GM12878 (cell line): ENCODE data around the gene ERCC2.

Experiments
- CBFB ChIP-seq: IDR thresholded peaks from 2 replicates; pipeline ENCODE4 v1.6.1; 2016; ENCODE audit warnings: antibody characterized with exemption, low read depth
- EP300 ChIP-seq, 2 experiments: fragments of 150-350 bp in 1 of 2; IDR thresholded peaks; 2 replicates each; pipeline ENCODE4 v1.6.1; 2011 to 2012; ENCODE audit warnings: low read depth in 2 of 2, low read length in 2 of 2, borderline replicate concordance in 1 of 2, improper control_type of control experiment in 1 of 2, inconsistent platforms in 1 of 2; ENCODE audit not compliant: control insufficient read depth in 1 of 2
- NFIC ChIP-seq: IDR thresholded peaks from 2 replicates; pipeline ENCODE4 v1.6.1; 2012; ENCODE audit warnings: low read depth, mild to moderate bottlenecking, inconsistent platforms, low read length, moderate library complexity
- RAD21 ChIP-seq: IDR thresholded peaks from 2 replicates; pipeline ENCODE4 v1.6.1; 2011; ENCODE audit warnings: mild to moderate bottlenecking, low read depth, low read length, moderate library complexity; ENCODE audit not compliant: insufficient read depth
- TF ChIP-seq, protein P1 (sequence below): fragments of 450-650 bp; IDR thresholded peaks from 2 replicates; pipeline ENCODE4 v1.6.1; 2017; ENCODE audit warnings: antibody characterized with exemption, mild to moderate bottlenecking, moderate library complexity
- TF ChIP-seq, protein P2 (sequence below), 3 experiments: IDR thresholded peaks in 2 of 3; conservative IDR thresholded peaks in 1 of 3; 2 replicates each; pipeline ENCODE4 v1.5.1; 2011; ENCODE audit warnings: low read depth in 3 of 3, low read length in 3 of 3, mild to moderate bottlenecking in 3 of 3, control low read depth in 2 of 3, moderate library complexity in 2 of 3, inconsistent platforms in 1 of 3, mixed read lengths in 1 of 3; ENCODE audit not compliant: control insufficient read depth in 2 of 3, insufficient read depth in 1 of 3; ENCODE audit errors: extremely low read depth in 1 of 3

DNA sequence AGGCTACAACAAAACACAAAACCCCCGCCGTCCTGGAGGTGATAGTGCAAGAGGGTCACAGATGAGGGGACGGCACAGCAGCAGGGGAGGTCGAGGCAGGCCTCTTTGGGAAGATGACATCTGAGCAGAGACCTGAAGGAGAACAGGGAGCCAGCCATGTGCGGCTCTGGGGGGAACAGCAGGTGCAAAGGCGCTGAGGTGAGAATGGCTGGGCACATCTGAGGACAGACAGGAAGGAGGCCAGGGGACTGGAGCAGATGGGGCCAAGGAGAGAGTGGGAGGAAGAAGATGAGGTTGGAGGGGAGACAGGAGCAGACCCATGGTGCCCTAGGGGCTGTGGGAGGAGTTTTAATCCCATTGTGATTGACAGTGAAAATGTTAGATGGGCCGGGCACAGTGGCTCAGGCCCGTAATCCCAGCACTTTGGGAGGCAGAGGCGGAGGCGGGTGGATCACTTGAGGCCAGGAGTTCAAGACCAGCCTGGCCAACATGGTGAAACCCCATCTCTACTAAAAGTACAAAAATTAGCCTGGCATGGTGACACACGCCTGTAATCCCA, 45.9 kb downstream of the ERCC2 start:
- TF ChIP-seq CBFB (no peak), EP300 (IDR thresholded peaks at IDR 0.05; ENCODE audit: borderline replicate concordance in 1 of 2, control insufficient read depth in 1 of 2, low read depth in 2 of 2, low read length in 2 of 2) (no peak), NFIC (no peak), RAD21 (no peak)
- TF ChIP-seq, protein P1, sequence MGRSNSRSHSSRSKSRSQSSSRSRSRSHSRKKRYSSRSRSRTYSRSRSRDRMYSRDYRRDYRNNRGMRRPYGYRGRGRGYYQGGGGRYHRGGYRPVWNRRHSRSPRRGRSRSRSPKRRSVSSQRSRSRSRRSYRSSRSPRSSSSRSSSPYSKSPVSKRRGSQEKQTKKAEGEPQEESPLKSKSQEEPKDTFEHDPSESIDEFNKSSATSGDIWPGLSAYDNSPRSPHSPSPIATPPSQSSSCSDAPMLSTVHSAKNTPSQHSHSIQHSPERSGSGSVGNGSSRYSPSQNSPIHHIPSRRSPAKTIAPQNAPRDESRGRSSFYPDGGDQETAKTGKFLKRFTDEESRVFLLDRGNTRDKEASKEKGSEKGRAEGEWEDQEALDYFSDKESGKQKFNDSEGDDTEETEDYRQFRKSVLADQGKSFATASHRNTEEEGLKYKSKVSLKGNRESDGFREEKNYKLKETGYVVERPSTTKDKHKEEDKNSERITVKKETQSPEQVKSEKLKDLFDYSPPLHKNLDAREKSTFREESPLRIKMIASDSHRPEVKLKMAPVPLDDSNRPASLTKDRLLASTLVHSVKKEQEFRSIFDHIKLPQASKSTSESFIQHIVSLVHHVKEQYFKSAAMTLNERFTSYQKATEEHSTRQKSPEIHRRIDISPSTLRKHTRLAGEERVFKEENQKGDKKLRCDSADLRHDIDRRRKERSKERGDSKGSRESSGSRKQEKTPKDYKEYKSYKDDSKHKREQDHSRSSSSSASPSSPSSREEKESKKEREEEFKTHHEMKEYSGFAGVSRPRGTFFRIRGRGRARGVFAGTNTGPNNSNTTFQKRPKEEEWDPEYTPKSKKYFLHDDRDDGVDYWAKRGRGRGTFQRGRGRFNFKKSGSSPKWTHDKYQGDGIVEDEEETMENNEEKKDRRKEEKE = no peak
- TF ChIP-seq, protein P2, sequence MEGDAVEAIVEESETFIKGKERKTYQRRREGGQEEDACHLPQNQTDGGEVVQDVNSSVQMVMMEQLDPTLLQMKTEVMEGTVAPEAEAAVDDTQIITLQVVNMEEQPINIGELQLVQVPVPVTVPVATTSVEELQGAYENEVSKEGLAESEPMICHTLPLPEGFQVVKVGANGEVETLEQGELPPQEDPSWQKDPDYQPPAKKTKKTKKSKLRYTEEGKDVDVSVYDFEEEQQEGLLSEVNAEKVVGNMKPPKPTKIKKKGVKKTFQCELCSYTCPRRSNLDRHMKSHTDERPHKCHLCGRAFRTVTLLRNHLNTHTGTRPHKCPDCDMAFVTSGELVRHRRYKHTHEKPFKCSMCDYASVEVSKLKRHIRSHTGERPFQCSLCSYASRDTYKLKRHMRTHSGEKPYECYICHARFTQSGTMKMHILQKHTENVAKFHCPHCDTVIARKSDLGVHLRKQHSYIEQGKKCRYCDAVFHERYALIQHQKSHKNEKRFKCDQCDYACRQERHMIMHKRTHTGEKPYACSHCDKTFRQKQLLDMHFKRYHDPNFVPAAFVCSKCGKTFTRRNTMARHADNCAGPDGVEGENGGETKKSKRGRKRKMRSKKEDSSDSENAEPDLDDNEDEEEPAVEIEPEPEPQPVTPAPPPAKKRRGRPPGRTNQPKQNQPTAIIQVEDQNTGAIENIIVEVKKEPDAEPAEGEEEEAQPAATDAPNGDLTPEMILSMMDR (IDR thresholded peaks at IDR 0.05 in 2 of 3, conservative IDR thresholded peaks at IDR 0.05 in 1 of 3; ENCODE audit: control insufficient read depth in 2 of 3, extremely low read depth in 1 of 3, insufficient read depth in 1 of 3, low read depth in 3 of 3, low read length in 3 of 3) = no peak
